Neuronal stem cell (in vitro differentiated cells): ENCODE results near the gene EEF1AKMT1.

ENCODE experiments used
- DNase-seq: peaks from one replicate; pipeline ENCODE4 v3.0.0-alpha.2; 2013; ENCODE audit warnings: low spot score
- H2AFZ ChIP-seq: one replicate; pipeline ENCODE4 v1.6.1; 2013; ENCODE audit warnings: mild to moderate bottlenecking, low read length, inconsistent platforms
- H2AK5ac ChIP-seq: 2 replicates; pipeline ENCODE4 v1.6.1; 2013; ENCODE audit warnings: low read depth, mild to moderate bottlenecking, inconsistent platforms, low read length, moderate library complexity, mixed read lengths
- H2BK120ac ChIP-seq: 2 replicates; pipeline ENCODE4 v1.6.1; 2013; ENCODE audit warnings: low read depth, mild to moderate bottlenecking, inconsistent platforms, low read length, moderate library complexity, mixed read lengths
- H2BK12ac ChIP-seq: one replicate; pipeline ENCODE4 v1.6.1; 2013; ENCODE audit warnings: low read length, inconsistent platforms
- H2BK15ac ChIP-seq: 2 replicates; pipeline ENCODE4 v1.6.1; 2013; ENCODE audit warnings: mild to moderate bottlenecking, low read length, inconsistent platforms, mixed read lengths
- H2BK5ac ChIP-seq: one replicate; pipeline ENCODE4 v1.6.1; 2013; ENCODE audit warnings: inconsistent platforms, mild to moderate bottlenecking, low read length, moderate library complexity
- H3K14ac ChIP-seq: one replicate; pipeline ENCODE4 v1.6.1; 2013; ENCODE audit warnings: low read length, inconsistent platforms
- H3K18ac ChIP-seq: 2 replicates; pipeline ENCODE4 v1.6.1; 2013; ENCODE audit warnings: low read length, inconsistent platforms
- H3K23ac ChIP-seq: 2 replicates; pipeline ENCODE4 v1.6.1; 2013; ENCODE audit warnings: low read depth, mild to moderate bottlenecking, mixed read lengths, low read length, inconsistent platforms; ENCODE audit not compliant: poor library complexity
- H3K27ac ChIP-seq: replicated peaks from 3 replicates; pipeline ENCODE4 v1.5.1; 2013; ENCODE audit warnings: low read length, inconsistent platforms
- H3K27me3 ChIP-seq, 3 experiments: 2 replicates each; pipeline ENCODE4 v1.6.1; 2013; ENCODE audit warnings: low read length in 3 of 3, mild to moderate bottlenecking in 2 of 3, inconsistent platforms in 1 of 3, low read depth in 1 of 3, mixed read lengths in 1 of 3, moderate library complexity in 1 of 3; ENCODE audit not compliant: control insufficient read depth in 3 of 3, insufficient read depth in 3 of 3
- H3K36me3 ChIP-seq, 2 donors: replicated peaks in 1 of 2; 2 replicates each; pipeline ENCODE4 v1.6.1; 2013; ENCODE audit warnings: low read length in 2 of 2; ENCODE audit not compliant: control insufficient read depth in 2 of 2, insufficient read depth in 2 of 2
- H3K4ac ChIP-seq: 2 replicates; pipeline ENCODE4 v1.6.1; 2013; ENCODE audit warnings: inconsistent platforms, mild to moderate bottlenecking, low read length, moderate library complexity
- H3K4me1 ChIP-seq, 2 donors: 1 replicate in 1 of 2; 2 replicates in 1 of 2; pipeline ENCODE4 v1.6.1; 2013; ENCODE audit warnings: low read length in 2 of 2, low read depth in 1 of 2; ENCODE audit not compliant: control insufficient read depth in 2 of 2, insufficient read depth in 1 of 2
- H3K4me2 ChIP-seq: one replicate; pipeline ENCODE4 v1.6.1; 2013; ENCODE audit warnings: mild to moderate bottlenecking, low read length, inconsistent platforms; ENCODE audit not compliant: insufficient read depth, poor library complexity, severe bottlenecking
- H3K4me3 ChIP-seq, 2 donors: 2 replicates each; pipeline ENCODE4 v1.5.1; 2013; ENCODE audit warnings: low read length in 2 of 2, mild to moderate bottlenecking in 2 of 2, inconsistent platforms in 1 of 2, moderate library complexity in 1 of 2
- H3K79me1 ChIP-seq: one replicate; pipeline ENCODE4 v1.6.1; 2013; ENCODE audit warnings: low read depth, mild to moderate bottlenecking, inconsistent platforms, low read length, moderate library complexity
- H3K9ac ChIP-seq: one replicate; pipeline ENCODE4 v1.6.1; 2013; ENCODE audit warnings: mild to moderate bottlenecking, low read depth, low read length, inconsistent platforms; ENCODE audit not compliant: poor library complexity
- H3K9me3 ChIP-seq, 2 donors: replicated peaks in 1 of 2; 2 replicates each; pipeline versions ENCODE3 to v1.6.1; 2013; ENCODE audit warnings: low read length in 2 of 2, mild to moderate bottlenecking in 2 of 2, inconsistent platforms in 1 of 2, low read depth in 1 of 2, mixed read lengths in 1 of 2, moderate library complexity in 1 of 2; ENCODE audit not compliant: control insufficient read depth in 2 of 2, insufficient read depth in 1 of 2
- H4K8ac ChIP-seq: one replicate; pipeline ENCODE4 v1.6.1; 2013; ENCODE audit warnings: low read depth, mild to moderate bottlenecking, inconsistent platforms, low read length, moderate library complexity
- H4K91ac ChIP-seq: one replicate; pipeline ENCODE4 v1.6.1; 2013; ENCODE audit warnings: low read length, low read depth, mild to moderate bottlenecking, inconsistent platforms; ENCODE audit not compliant: poor library complexity
- WGBS, 2 donors: extraction: QIAGEN DNeasy Blood & Tissue Kit; methylation state at CpG; one replicate each; pipeline ENCODE4 v1.1.7; 2013; ENCODE audit warnings: missing lambda C conversion rate in 2 of 2, mixed read lengths in 1 of 2; ENCODE audit not compliant: insufficient read length in 2 of 2, insufficient replicate concordance in 1 of 2; ENCODE audit errors: extremely low coverage in 2 of 2; 5-methylcytosine and 5-hydroxymethylcytosine counted together

The EEF1AKMT1 gene

DNA sequence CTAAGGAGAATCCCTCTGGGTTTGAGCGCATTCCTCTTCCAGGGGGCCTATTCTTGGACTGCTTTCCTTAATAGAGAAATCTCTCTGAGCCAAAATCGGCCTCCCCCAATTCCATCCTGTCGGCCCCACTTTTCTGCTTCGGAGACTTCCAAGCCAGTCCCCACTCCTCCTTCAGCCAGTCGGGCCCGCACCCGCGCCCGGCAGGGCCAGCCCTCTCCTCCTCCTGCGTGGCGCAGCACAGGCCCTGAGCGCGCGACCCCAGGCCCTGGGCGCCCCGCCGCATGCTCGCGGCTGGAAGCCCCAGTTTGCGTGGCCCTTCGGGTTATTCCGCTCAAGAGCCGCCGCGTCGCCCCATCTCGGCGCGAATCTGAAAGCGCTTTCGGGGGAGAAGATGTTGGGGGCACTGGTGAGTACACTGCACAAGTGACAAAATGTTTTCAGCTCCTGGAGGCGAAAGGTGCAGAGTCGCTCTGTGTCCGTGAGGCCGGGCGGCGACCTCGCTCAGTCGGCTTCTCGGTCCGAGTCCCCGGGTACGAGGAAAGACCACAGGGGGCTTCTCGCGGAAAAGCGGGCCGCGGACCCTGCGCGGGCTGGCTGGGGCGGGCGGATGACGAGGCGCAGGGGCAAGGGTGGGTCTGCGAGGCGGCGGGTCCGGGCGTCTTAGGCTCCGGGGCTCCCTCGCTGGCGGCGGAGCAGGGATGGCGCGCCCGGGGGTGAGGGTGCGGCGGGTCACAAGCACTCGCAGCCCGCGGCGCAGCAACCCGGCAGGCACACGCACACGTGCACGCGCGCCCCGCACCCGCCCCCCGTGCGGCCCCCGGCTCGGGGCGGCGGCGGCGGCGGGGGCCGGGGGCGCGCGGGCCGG, 70.6 kb downstream of the EEF1AKMT1 start, which contains the start of gene IL17D:
Gene IL17D, plus strand, starts transcription at position 785 of the 865 bp plus-strand sequence. CDS start 303 bp downstream, outside the sequence.
- DNase-seq = no peak
- Histone ChIP-seq H3K79me1 (no peaks in the 10 kb centered on the region), H3K27ac (no peak within 1 kb of the TSS)

DNA sequence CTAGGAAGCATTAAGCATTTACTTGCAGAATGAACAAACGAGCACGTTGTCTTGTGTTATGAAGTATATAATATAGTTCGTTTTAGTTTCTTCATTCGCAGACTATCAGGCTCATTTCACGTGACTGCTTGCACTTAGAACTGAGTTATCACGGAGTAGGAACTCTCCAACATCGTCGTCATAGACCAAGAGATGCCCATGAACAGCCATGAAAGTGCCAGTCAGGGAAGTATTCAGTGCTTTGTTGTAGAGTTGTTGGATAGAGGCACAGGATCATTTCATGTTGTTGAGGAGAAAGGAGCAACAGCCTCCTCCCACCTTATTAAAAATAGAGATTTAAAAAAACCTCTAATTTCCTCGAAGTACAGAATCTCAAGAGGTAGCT, 71.2 kb downstream of the EEF1AKMT1 start:
- WGBS, 2 donors = no CpG with 5 or more reads among the region's 9 CpGs
- no peak for DNase-seq
- no peak overlapping the region for H3K27ac ChIP-seq

More for the DNA sequence above, 70.6 kb downstream of the EEF1AKMT1 start, which contains the start of gene IL17D:
- peak within 1 kb of the TSS; percentile 89 for H3K9ac ChIP-seq
- H3K36me3 ChIP-seq = no peaks in the 10 kb centered on the region
- H3K9me3 ChIP-seq = no peaks in the 10 kb centered on the region
- peak within 1 kb of the TSS; percentile 81 to 82 for H3K4me3 ChIP-seq
- WGBS, 2 donors = no CpG with 5 or more reads among the region's 94 CpGs
- no peak within 1 kb of the TSS for H4K91ac ChIP-seq
- no peak within 1 kb of the TSS for H3K14ac ChIP-seq
- peaks cover 0 to 4% (median 0%) of the 10 kb centered on the region in 3 experiments for H3K27me3 ChIP-seq
- H4K8ac ChIP-seq = no peak within 1 kb of the TSS
- H2AFZ ChIP-seq = peak within 1 kb of the TSS; percentile 99
- H2BK120ac ChIP-seq = no peak within 1 kb of the TSS
- no peak within 1 kb of the TSS for H3K23ac ChIP-seq
- no peak within 1 kb of the TSS for H2AK5ac ChIP-seq
- H2BK5ac ChIP-seq = peak within 1 kb of the TSS; percentile 49
- peak within 1 kb of the TSS; percentile 9 for H2BK15ac ChIP-seq
- H3K4me2 ChIP-seq = peak within 1 kb of the TSS; percentile 90
- peak within 1 kb of the TSS; percentile 96 for H3K18ac ChIP-seq
- H3K4me1 ChIP-seq = peaks cover 0 to 8% of the 10 kb centered on the region in 2 donors
- no peak within 1 kb of the TSS for H3K4ac ChIP-seq
- no peak within 1 kb of the TSS for H2BK12ac ChIP-seq

DNA sequence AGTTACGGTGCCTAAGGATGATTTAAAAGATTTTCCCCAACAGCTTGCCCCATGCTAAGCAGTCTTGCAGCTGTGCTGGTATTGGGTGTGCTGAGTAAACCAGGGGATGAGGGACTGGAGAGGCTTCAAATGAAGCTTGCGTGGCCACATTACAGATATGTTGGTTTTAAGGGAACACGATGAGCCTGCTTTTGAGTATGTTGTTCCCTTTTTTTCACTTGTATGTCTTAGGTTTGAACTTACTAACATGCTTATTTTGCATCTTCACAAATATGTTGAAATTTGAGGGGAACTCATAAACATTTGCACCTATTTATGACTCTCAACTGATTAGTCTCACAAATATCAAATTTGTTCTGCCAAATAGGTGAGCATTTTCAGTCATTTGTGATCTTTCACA, 72.3 kb downstream of the EEF1AKMT1 start:
- H3K79me1 ChIP-seq = no peaks in the 10 kb centered on the region
- no peak for DNase-seq
- no peak overlapping the region for H3K18ac ChIP-seq
- no peak overlapping the region for H2BK120ac ChIP-seq
- no peak overlapping the region for H3K14ac ChIP-seq
- no peak overlapping the region for H4K91ac ChIP-seq
- H3K23ac ChIP-seq = no peak overlapping the region
- no peak overlapping the region for H2BK12ac ChIP-seq
- H3K4ac ChIP-seq = no peak overlapping the region
- no peaks in the 10 kb centered on the region for H3K36me3 ChIP-seq
- H2BK15ac ChIP-seq = no peak overlapping the region
- no peak overlapping the region for H3K9ac ChIP-seq
- no peak overlapping the region for H2BK5ac ChIP-seq
- peaks cover 0 to 4% (median 0%) of the 10 kb centered on the region in 3 experiments for H3K27me3 ChIP-seq
- H2AK5ac ChIP-seq = no peak overlapping the region
- H3K4me3 ChIP-seq = no peak overlapping the region
- no peak overlapping the region for H3K27ac ChIP-seq
- H3K4me2 ChIP-seq = no peak overlapping the region
- no peak overlapping the region for H2AFZ ChIP-seq
- H4K8ac ChIP-seq = no peak overlapping the region
- H3K9me3 ChIP-seq = no peaks in the 10 kb centered on the region
- no CpG with 5 or more reads among the region's 3 CpGs for WGBS, 2 donors
- peaks cover 0 to 8% of the 10 kb centered on the region in 2 donors for H3K4me1 ChIP-seq

More for the DNA sequence above, 71.2 kb downstream of the EEF1AKMT1 start:
- no peak overlapping the region for H3K4ac ChIP-seq
- H2BK15ac ChIP-seq = no peak overlapping the region
- no peak overlapping the region for H2AK5ac ChIP-seq
- H3K36me3 ChIP-seq = no peaks in the 10 kb centered on the region
- peak overlapping the region; percentile 99 for H2AFZ ChIP-seq
- H3K4me1 ChIP-seq = peaks cover 0 to 8% of the 10 kb centered on the region in 2 donors
- H3K9me3 ChIP-seq = no peaks in the 10 kb centered on the region
- no peak overlapping the region for H2BK12ac ChIP-seq
- H3K14ac ChIP-seq = no peak overlapping the region
- no peak overlapping the region for H4K91ac ChIP-seq
- no peak overlapping the region for H2BK5ac ChIP-seq
- H3K18ac ChIP-seq = no peak overlapping the region
- H3K4me2 ChIP-seq = peak overlapping the region; percentile 90
- no peak overlapping the region for H4K8ac ChIP-seq
- H2BK120ac ChIP-seq = no peak overlapping the region
- H3K27me3 ChIP-seq = peaks cover 0 to 4% (median 0%) of the 10 kb centered on the region in 3 experiments
- H3K23ac ChIP-seq = no peak overlapping the region
- H3K79me1 ChIP-seq = no peaks in the 10 kb centered on the region
- H3K4me3 ChIP-seq = peak overlapping the region in 1 of 2 donors; percentile 81
- H3K9ac ChIP-seq = no peak overlapping the region

DNA sequence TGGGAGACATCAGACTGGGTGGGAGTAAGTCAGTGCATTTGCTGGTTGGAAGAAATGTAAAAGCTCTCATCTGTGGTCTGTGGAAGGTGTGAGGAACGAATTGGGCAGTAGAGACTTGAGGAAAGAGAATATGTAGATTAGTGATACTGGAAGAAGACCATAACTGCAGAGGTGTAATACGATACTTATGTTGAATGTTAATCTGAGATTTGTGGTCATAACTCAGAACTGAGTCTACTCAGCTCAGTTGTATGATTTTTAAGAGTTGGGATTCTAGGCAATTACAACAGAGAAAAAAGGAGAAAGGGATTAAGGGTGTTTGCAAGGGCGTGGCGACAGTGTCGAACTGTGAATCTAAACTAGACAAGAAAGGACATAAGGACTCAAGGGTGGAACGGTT, 73.5 kb downstream of the EEF1AKMT1 start:
- Histone ChIP-seq H3K27me3 (peaks cover 0 to 4% (median 0%) of the 10 kb centered on the region in 3 experiments), H3K4me3 (no peak overlapping the region), H3K27ac (no peak overlapping the region), H2BK12ac (no peak overlapping the region), H2BK120ac (no peak overlapping the region), H3K4me1 (peaks cover 0 to 8% of the 10 kb centered on the region in 2 donors), H4K91ac (no peak overlapping the region), H2BK5ac (no peak overlapping the region), H3K4me2 (no peak overlapping the region), H3K4ac (no peak overlapping the region), H3K23ac (no peak overlapping the region), H3K18ac (no peak overlapping the region), H3K9ac (no peak overlapping the region), H3K79me1 (no peaks in the 10 kb centered on the region), H3K14ac (no peak overlapping the region), H3K36me3 (no peaks in the 10 kb centered on the region), H2AK5ac (no peak overlapping the region), H4K8ac (no peak overlapping the region), H3K9me3 (no peaks in the 10 kb centered on the region), H2BK15ac (no peak overlapping the region), H2AFZ (no peak overlapping the region)
- no peak for DNase-seq
- WGBS, 2 donors = no CpG with 5 or more reads among the region's 6 CpGs
